HFF-Myc (cell line): ENCODE results near the gene SETD4.

Experiments
- DNase-seq: peaks from one replicate; pipeline ENCODE4 v3.0.0-alpha.2; 2011; ENCODE audit warnings: low read depth; ENCODE audit errors: extremely low read depth
- H3K4me3 ChIP-seq: replicated peaks from 2 replicates; pipeline ENCODE4 v1.5.1; 2011; ENCODE audit warnings: low read depth, mild to moderate bottlenecking, control low read depth, low read length
- CTCF ChIP-seq: IDR thresholded peaks from 2 replicates; pipeline ENCODE4 v1.5.1; 2012; ENCODE audit warnings: mild to moderate bottlenecking, low read depth, low read length, control low read depth; ENCODE audit errors: missing control alignments

SETD4 gene

GRCh38 chr21:35988416-35989137 lies 71.7 kb downstream of the SETD4 start:
- H3K4me3 ChIP-seq: no peak overlapping the region
- no peak for DNase-seq
- no peak for TF ChIP-seq CTCF

- no peak for DNase-seq
- no peak for TF ChIP-seq CTCF
- no peak overlapping the region for H3K4me3 ChIP-seq
Measured at GRCh38 chr21:35987475-35987874, 72.9 kb downstream of the SETD4 start.

GRCh38 chr21:35984654-35985361 lies 75.5 kb downstream of the SETD4 start:
- no peak overlapping the region for H3K4me3 ChIP-seq
- no peak for DNase-seq
- no peak for TF ChIP-seq CTCF
